ENCODE measurements around the gene PIM2.

Gene PIM2

GRCh38 chrX:48918301-48918642 is 552 bp downstream of the PIM2 start:
- Histone ChIP-seq H3K9me3 (ENCODE audit: control insufficient read depth, insufficient read depth, low read depth, low read length) (peaks cover 2% of the 10 kb centered on the region; the same call in 1 of the 2 replicates), H3K4me1 (ENCODE audit: control insufficient read depth, insufficient read depth, low read length) (peaks cover 26% of the 10 kb centered on the region), H3K4me3 (ENCODE audit: low read depth, low read length) (peak overlapping the region; percentile 79), H3K9ac (ENCODE audit: low read length) (peak overlapping the region; percentile 95), H3K27me3 (ENCODE audit: control insufficient read depth, insufficient read depth, low read length) (no peaks in the 10 kb centered on the region), H3K27ac (ENCODE audit: low read depth, low read length) (peak overlapping the region; percentile 95), H3K36me3 (ENCODE audit: control insufficient read depth, insufficient read depth, low read length) (peaks cover 61% of the 10 kb centered on the region)

- peaks cover 2% of the 10 kb centered on the region; the same call in 1 of the 2 replicates for H3K9me3 ChIP-seq (ENCODE audit: control insufficient read depth, insufficient read depth, low read depth, low read length)
- peak overlapping the region; percentile 79 for H3K4me3 ChIP-seq (ENCODE audit: low read depth, low read length)
- no peaks in the 10 kb centered on the region for H3K27me3 ChIP-seq (ENCODE audit: control insufficient read depth, insufficient read depth, low read length)
- H3K9ac ChIP-seq (ENCODE audit: low read length), result peak overlapping the region; percentile 95
- peaks cover 62% of the 10 kb centered on the region for H3K36me3 ChIP-seq (ENCODE audit: control insufficient read depth, insufficient read depth, low read length)
- no peak overlapping the region; the same call in 1 of the 2 replicates for H3K27ac ChIP-seq (ENCODE audit: low read depth, low read length)
- peaks cover 26% of the 10 kb centered on the region for H3K4me1 ChIP-seq (ENCODE audit: control insufficient read depth, insufficient read depth, low read length)
Observed at GRCh38 chrX:48917139-48918001, 1.5 kb downstream of the PIM2 start.

GRCh38 chrX:48914593-48915493 is 4.0 kb downstream of the PIM2 start:
- peak overlapping the region; percentile 6 for H3K9ac ChIP-seq (ENCODE audit: low read length)
- peaks cover 2% of the 10 kb centered on the region; the same call in 1 of the 2 replicates for H3K9me3 ChIP-seq (ENCODE audit: control insufficient read depth, insufficient read depth, low read depth, low read length)
- H3K4me3 ChIP-seq (ENCODE audit: low read depth, low read length), result peak overlapping the region; percentile 27
- peaks cover 58% of the 10 kb centered on the region for H3K36me3 ChIP-seq (ENCODE audit: control insufficient read depth, insufficient read depth, low read length)
- H3K27me3 ChIP-seq (ENCODE audit: control insufficient read depth, insufficient read depth, low read length), result no peaks in the 10 kb centered on the region
- peaks cover 8% of the 10 kb centered on the region for H3K4me1 ChIP-seq (ENCODE audit: control insufficient read depth, insufficient read depth, low read length)
- H3K27ac ChIP-seq (ENCODE audit: low read depth, low read length), result no peak overlapping the region

GRCh38 chrX:48913605-48914366 is 5.0 kb downstream of the PIM2 start:
- Histone ChIP-seq H3K36me3 (ENCODE audit: control insufficient read depth, insufficient read depth, low read length) (peaks cover 62% of the 10 kb centered on the region), H3K4me3 (ENCODE audit: low read depth, low read length) (peak overlapping the region; percentile 17; the same call in 1 of the 2 replicates), H3K4me1 (ENCODE audit: control insufficient read depth, insufficient read depth, low read length) (peaks cover 6% of the 10 kb centered on the region), H3K27me3 (ENCODE audit: control insufficient read depth, insufficient read depth, low read length) (no peaks in the 10 kb centered on the region), H3K27ac (ENCODE audit: low read depth, low read length) (no peak overlapping the region), H3K9me3 (ENCODE audit: control insufficient read depth, insufficient read depth, low read depth, low read length) (peaks cover 2% of the 10 kb centered on the region; the same call in 1 of the 2 replicates), H3K9ac (ENCODE audit: low read length) (no peak overlapping the region)

- H3K27me3 ChIP-seq (ENCODE audit: control insufficient read depth, insufficient read depth, low read length), result peaks cover under 1% of the 10 kb centered on the region; the same call in 1 of the 2 replicates
- H3K4me1 ChIP-seq (ENCODE audit: control insufficient read depth, insufficient read depth, low read length), result peaks cover 6% of the 10 kb centered on the region
- peaks cover 2% of the 10 kb centered on the region; the same call in 1 of the 2 replicates for H3K9me3 ChIP-seq (ENCODE audit: control insufficient read depth, insufficient read depth, low read depth, low read length)
- H3K9ac ChIP-seq (ENCODE audit: low read length), result peak within 1 kb of the TSS; percentile 72
- H3K36me3 ChIP-seq (ENCODE audit: control insufficient read depth, insufficient read depth, low read length), result peaks cover 47% of the 10 kb centered on the region
- peak within 1 kb of the TSS; percentile 24; the same call in 1 of the 2 replicates for H3K27ac ChIP-seq (ENCODE audit: low read depth, low read length)
- H3K4me3 ChIP-seq (ENCODE audit: low read depth, low read length), result peak within 1 kb of the TSS; percentile 67
Observed at GRCh38 chrX:48911412-48912182, 7.2 kb downstream of the PIM2 start, which contains the start of gene SLC35A2. Gene SLC35A2, minus strand, starts transcription at chrX:48911646. Its CDS starts 10 bp downstream, at chrX:48911636.

GRCh38 chrX:48910926-48911411 is 7.9 kb downstream of the PIM2 start:
- Histone ChIP-seq H3K27me3 (ENCODE audit: control insufficient read depth, insufficient read depth, low read length) (peaks cover 4% of the 10 kb centered on the region; the same call in 1 of the 2 replicates), H3K27ac (ENCODE audit: low read depth, low read length) (no peak overlapping the region), H3K36me3 (ENCODE audit: control insufficient read depth, insufficient read depth, low read length) (peaks cover 47% of the 10 kb centered on the region), H3K4me3 (ENCODE audit: low read depth, low read length) (peak overlapping the region; percentile 67), H3K9me3 (ENCODE audit: control insufficient read depth, insufficient read depth, low read depth, low read length) (peaks cover 6% of the 10 kb centered on the region; the same call in 1 of the 2 replicates), H3K9ac (ENCODE audit: low read length) (peak overlapping the region; percentile 72), H3K4me1 (ENCODE audit: control insufficient read depth, insufficient read depth, low read length) (peaks cover 6% of the 10 kb centered on the region)

- Histone ChIP-seq H3K27me3 (ENCODE audit: control insufficient read depth, insufficient read depth, low read length) (peaks cover 4% of the 10 kb centered on the region; the same call in 1 of the 2 replicates), H3K4me3 (ENCODE audit: low read depth, low read length) (no peak overlapping the region; the same call in 1 of the 2 replicates), H3K27ac (ENCODE audit: low read depth, low read length) (no peak overlapping the region), H3K36me3 (ENCODE audit: control insufficient read depth, insufficient read depth, low read length) (peaks cover 46% of the 10 kb centered on the region), H3K9ac (ENCODE audit: low read length) (peak overlapping the region; percentile 2), H3K9me3 (ENCODE audit: control insufficient read depth, insufficient read depth, low read depth, low read length) (peaks cover 6% of the 10 kb centered on the region; the same call in 1 of the 2 replicates), H3K4me1 (ENCODE audit: control insufficient read depth, insufficient read depth, low read length) (peaks cover 6% of the 10 kb centered on the region)
Observed at GRCh38 chrX:48909703-48910294, 9.0 kb downstream of the PIM2 start.

GRCh38 chrX:48908600-48908999 is 10.2 kb downstream of the PIM2 start:
- Histone ChIP-seq H3K9me3 (ENCODE audit: control insufficient read depth, insufficient read depth, low read depth, low read length) (peaks cover 12% of the 10 kb centered on the region; the same call in 1 of the 2 replicates), H3K27me3 (ENCODE audit: control insufficient read depth, insufficient read depth, low read length) (peaks cover 4% of the 10 kb centered on the region; the same call in 1 of the 2 replicates), H3K27ac (ENCODE audit: low read depth, low read length) (no peak overlapping the region), H3K4me1 (ENCODE audit: control insufficient read depth, insufficient read depth, low read length) (peaks cover 6% of the 10 kb centered on the region; the same call in 1 of the 2 replicates), H3K4me3 (ENCODE audit: low read depth, low read length) (no peak overlapping the region), H3K9ac (ENCODE audit: low read length) (no peak overlapping the region), H3K36me3 (ENCODE audit: control insufficient read depth, insufficient read depth, low read length) (peaks cover 44% of the 10 kb centered on the region)

GRCh38 chrX:48905090-48905790 is 13.6 kb downstream of the PIM2 start:
- Histone ChIP-seq H3K4me1 (ENCODE audit: control insufficient read depth, insufficient read depth, low read length) (peaks cover under 1% of the 10 kb centered on the region; the same call in 1 of the 2 replicates), H3K9ac (ENCODE audit: low read length) (no peak overlapping the region), H3K27ac (ENCODE audit: low read depth, low read length) (no peak overlapping the region), H3K9me3 (ENCODE audit: control insufficient read depth, insufficient read depth, low read depth, low read length) (peaks cover 15% of the 10 kb centered on the region; the same call in 1 of the 2 replicates), H3K4me3 (ENCODE audit: low read depth, low read length) (no peak overlapping the region), H3K36me3 (ENCODE audit: control insufficient read depth, insufficient read depth, low read length) (peaks cover 59% of the 10 kb centered on the region), H3K27me3 (ENCODE audit: control insufficient read depth, insufficient read depth, low read length) (peaks cover 4% of the 10 kb centered on the region; the same call in 1 of the 2 replicates)

Data from HUES6 (cell line).